ENCODE measurements around the gene DIPK1B.

The DIPK1B gene

DNA sequence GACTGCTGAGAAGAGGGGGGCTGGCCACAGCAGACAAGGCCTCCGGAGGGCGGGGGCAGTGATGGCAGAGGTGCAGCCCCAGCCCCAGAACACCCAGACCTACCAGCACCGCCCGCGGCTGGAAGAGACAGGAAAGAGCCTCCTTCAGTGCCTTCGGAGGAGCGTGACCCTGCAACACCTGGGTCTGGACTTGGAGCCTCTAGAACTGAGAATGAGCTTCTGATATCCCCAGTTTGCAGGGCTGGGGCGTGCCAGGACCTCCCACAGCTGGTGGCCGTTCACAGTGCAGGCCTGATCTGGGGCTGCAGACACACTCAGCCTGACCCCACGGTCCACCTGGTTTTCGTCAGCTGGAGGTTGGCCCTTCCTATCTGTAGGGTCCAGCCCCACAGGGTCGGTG lies 21.2 kb downstream of the DIPK1B start:
- in situ Hi-C loops (cut with HindIII; ENCODE audit: low sequenced_read_pairs) = no loop called here

GRCh38 chr9:136734837-136735496 lies 22.6 kb downstream of the DIPK1B start:
- in situ Hi-C loops (cut with HindIII; ENCODE audit: low sequenced_read_pairs) = no loop called here

GRCh38 chr9:136735812-136736480 lies 23.6 kb downstream of the DIPK1B start:
- in situ Hi-C loops (cut with HindIII; ENCODE audit: low sequenced_read_pairs) = no loop called here

- in situ Hi-C loops (cut with HindIII; ENCODE audit: low sequenced_read_pairs) = no loop called here
Observed at GRCh38 chr9:136738960-136739359, 26.6 kb downstream of the DIPK1B start.

DNA sequence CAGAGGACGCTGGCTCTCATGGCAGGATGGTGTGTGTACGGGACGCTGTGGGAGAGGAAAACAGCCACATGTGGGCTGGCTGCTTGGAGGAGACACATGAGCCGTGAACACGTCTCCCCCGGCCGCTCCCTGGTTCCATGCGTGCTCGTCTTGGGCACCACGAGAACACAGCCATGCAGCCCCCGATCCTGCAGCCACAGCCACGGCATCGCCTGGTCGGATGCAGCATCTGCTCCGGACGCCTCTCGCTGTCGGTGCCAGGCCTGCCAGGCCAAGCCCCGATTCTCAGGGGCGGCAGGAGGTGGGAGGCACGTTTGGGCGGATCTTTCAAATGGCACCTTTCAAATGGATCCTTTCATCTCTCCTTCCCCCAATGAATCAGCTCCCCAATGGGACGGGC lies 27.1 kb downstream of the DIPK1B start:
- in situ Hi-C loops (cut with HindIII; ENCODE audit: low sequenced_read_pairs) = no loop called here

- in situ Hi-C loops (cut with HindIII; ENCODE audit: low sequenced_read_pairs) = no loop called here
Observed at GRCh38 chr9:136740069-136740468, 27.7 kb downstream of the DIPK1B start.

DNA sequence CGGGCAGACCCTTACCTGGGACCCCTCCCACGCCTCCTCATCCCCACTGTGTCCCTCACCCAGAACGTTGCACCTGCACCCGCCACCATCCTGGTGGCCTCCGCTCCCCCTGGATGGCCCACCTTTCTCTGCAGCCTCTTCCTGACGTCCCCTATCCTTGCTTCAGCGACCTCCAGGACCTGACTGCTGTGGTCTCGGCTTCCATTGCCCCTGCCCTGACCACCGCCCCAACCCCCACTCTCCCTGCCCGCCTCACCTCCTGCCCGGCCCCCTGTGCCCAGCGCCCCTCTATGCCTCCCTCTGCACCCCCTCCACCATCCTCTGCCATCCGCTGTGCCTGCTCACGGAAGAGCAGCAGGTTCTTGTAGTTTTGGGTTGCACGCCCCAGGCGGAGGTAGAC lies 28.1 kb downstream of the DIPK1B start:
- in situ Hi-C loops (cut with HindIII; ENCODE audit: low sequenced_read_pairs) = no loop called here

GRCh38 chr9:136740971-136741882 lies 28.9 kb downstream of the DIPK1B start:
- in situ Hi-C loops (cut with HindIII; ENCODE audit: low sequenced_read_pairs) = no loop called here

DNA sequence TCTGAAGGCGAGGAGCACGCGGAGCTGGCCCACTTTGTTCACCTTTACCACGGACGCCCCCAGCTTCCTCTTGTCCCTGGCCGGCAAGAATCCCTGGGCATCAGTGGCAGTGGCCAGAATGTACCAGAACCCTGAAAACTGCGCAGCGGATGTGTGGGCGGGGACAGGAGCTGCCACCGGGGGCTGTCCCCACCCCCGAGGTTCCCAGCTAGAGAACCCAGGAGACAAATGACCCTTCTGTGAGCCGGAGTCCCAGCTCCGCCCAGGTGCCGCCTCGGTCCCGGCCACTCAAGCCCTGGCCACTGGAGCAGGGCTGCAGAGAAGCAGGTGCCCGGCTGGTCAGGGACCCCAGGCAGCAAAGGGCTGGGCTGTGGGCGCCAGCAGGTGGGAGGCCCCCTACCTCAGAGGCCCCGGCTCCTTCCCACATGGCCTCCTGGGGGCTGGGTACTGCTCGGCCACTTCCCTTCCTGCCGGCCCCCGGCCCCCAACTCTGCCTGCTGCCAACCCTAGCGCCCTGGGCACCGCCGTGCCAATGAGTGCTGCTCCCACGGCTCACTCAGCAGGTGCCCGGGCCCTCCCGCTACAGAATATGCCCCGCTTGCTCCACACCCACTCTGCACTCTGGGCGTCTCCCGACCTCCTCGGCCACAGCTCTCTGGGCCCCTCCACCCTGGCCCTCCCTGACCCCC lies 29.7 kb downstream of the DIPK1B start:
- in situ Hi-C loops (cut with HindIII; ENCODE audit: low sequenced_read_pairs) = no loop called here

DNA sequence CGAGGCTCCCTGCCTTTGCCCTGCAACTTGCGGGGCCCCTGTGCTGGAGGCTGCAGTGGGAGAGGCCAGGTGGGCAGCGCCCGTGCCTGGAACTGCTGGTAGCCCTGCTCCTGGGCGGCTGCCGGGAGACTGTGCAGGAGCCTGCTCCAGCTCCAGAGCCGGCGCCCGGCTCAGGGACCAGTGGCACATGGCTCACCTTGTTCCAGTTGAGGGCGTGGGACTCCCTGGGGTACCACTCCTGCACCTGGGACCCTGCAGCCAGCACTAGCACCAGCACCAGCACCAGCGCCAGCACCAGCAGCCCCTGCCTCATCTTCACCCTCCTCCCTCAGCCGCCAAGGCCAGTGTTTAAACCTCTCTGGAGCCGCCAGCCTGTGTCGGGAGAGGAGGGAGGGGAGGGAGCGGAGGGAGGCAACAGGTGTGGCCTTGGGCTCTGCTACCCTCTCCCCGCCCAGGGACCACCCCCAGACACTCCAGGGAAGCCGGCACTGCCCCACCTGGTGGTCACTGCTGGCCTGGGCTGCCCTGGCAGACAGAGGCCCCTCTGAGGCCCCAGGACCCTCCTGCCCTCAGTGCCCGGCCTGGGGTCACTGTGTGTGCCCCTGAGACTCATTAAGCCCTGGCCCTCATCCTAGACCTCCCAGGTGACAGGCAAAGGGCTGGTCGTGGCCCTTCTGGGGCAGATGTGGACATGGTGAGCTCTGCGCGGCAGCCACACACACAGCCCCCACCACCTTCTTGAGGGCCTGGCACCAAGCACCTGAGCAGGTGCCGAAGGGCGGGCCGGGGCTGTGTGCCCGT lies 30.4 kb downstream of the DIPK1B start, which contains the start of gene LCN10:
TSS of gene LCN10 (minus strand) at position 350 of the 801 bp plus-strand sequence. CDS start at position 313, 37 bp downstream.
- in situ Hi-C loops (cut with HindIII; ENCODE audit: low sequenced_read_pairs) = no loop called here

DNA sequence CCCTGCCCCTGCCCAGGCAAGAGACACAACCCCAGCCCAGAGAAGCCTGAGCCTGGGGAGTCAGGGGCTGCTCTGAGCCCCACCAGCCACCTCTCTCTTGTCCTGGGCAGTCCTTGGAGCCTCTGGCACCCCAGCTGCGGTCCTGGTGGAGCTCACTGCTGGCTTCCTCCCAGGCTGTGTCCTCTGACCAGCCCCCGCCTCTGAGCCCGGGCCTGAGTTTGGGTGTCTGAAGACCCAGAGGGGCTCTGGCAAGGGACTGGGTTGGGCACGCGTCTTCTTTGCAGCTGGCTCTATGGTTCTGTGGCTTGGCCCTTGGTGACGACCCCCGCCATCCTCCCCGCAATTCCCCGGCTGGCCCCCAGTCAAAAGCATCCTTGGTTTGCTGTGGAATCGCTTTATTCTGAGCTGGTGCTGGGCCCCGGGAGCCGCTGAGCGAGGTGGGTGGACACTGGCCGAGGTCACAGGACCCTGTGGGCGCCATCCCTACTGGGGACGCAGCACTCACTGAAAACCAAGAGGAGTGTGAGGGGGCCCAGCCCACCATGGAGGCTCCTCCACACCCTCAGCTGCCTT lies 31.4 kb downstream of the DIPK1B start:
- in situ Hi-C loops (cut with HindIII; ENCODE audit: low sequenced_read_pairs) = no loop called here

DNA sequence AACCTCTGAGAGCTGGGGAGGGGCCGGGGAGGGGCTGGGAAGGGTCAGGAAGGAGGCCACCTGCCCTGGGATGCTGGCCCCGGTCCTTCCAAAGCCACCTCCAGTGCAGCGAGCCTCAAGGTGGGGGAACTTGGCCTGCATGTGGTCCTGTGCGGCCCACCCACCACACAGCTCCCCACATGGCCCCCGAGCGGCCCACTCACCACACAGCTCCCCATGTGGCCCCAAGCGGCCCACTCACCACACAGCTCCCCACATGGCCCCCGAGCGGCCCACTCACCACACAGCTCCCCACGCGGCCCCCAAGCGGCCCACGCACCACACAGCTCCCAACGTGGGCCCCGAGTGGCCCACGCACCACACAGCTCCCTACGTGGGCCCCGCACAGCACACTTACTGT lies 32.4 kb downstream of the DIPK1B start:
- in situ Hi-C loops (cut with HindIII; ENCODE audit: low sequenced_read_pairs) = no loop called here

- in situ Hi-C loops (cut with HindIII; ENCODE audit: low sequenced_read_pairs) = no loop called here
Observed at GRCh38 chr9:136745389-136746154, 33.2 kb downstream of the DIPK1B start.

GRCh38 chr9:136746155-136746490 lies 33.8 kb downstream of the DIPK1B start:
- in situ Hi-C loops (cut with HindIII; ENCODE audit: low sequenced_read_pairs) = no loop called here

DNA sequence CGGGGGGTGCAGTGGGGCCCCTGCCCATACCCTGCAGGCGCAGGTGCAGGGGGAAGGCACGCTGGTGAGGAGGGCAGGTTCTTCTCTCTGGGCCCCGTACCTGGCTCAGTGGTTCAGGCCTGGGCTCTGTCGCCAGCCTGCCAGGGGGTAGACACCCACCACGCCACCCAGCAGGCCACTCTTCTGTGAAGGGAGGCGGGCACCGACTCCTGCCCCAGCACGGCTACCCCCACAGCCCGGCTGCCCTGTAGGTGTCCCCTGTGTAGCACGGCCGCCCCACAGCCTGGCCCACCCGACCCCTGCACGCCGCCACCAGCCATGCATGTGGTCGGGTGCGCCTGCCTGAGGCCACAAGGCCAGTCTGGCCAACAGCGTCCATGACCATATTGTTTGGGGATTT lies 34.2 kb downstream of the DIPK1B start:
- in situ Hi-C loops (cut with HindIII; ENCODE audit: low sequenced_read_pairs) = no loop called here

DNA sequence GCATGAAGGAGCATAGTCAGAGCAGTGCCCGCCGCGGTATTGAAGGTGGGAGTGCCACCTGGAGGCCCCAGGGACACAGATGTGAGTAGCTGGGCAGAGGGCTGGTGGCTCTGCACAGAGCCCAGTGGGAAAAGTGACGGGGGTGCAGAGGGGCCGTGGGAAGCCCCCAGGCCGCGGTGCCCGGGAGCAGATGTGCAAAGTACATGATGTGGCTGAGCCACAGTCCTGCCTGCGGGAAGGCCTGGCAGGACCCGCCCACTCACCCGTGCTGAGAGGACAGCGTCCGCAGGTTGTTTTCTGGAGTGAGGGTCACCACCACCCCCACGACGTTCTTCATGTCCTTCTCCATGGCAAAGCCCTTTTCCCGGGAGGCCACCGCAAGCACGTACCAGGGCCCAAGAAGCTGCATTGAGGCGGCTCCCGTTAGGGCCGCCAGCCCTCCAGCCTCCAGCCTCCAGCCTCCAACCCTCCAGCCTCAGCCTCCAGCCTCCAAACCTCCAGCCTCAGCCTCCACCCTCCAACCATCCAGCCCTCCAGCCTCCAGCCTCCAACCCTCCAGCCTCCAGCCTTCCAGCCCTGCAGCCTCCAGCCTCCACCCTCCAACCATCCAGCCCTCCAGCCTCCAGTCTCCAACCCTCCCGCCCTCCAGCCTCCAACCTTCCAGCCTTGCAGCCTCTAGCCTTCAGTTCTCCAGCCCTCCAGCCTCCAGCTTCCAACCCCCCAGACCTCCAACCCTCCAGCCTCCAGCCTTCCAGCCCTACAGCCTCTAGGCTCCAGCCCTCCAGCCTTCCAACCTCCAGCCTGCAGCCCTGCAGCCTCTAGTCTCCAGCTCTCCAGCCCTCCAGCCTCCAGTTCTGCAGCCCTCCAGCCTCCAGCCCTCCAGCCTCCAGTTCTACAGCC lies 35.0 kb downstream of the DIPK1B start:
- in situ Hi-C loops (cut with HindIII; ENCODE audit: low sequenced_read_pairs) = no loop called here

- in situ Hi-C loops (cut with HindIII; ENCODE audit: low sequenced_read_pairs) = no loop called here
Observed at GRCh38 chr9:136748201-136748600, 35.8 kb downstream of the DIPK1B start, which contains the start of gene LCN6. LCN6 (minus strand) TSS chr9:136748525; CDS start chr9:136748483, 42 bp downstream.
